Fibroblast of mammary gland (primary cell): Measurements from ENCODE around the gene GATAD2B.
A peak's percentile ranks its signal among the peaks of the same experiment; 100 is the strongest.

Source experiments
- DNase-seq: peaks from one replicate; pipeline ENCODE4 v3.0.0-alpha.2; 2010; ENCODE audit warnings: low read depth
- H3K4me3 ChIP-seq: 2 replicates; pipeline ENCODE4 v1.5.1; 2011; ENCODE audit warnings: low read depth, mild to moderate bottlenecking, low read length, moderate library complexity; ENCODE audit not compliant: control insufficient read depth
- CTCF ChIP-seq: conservative IDR thresholded peaks from 2 replicates; pipeline ENCODE4 v1.5.1; 2011; ENCODE audit warnings: low read depth, low read length, inconsistent platforms; ENCODE audit not compliant: control insufficient read depth, insufficient read depth

GATAD2B gene

GRCh38 chr1:153872934-153873333 lies 49.8 kb downstream of the GATAD2B start:
- H3K4me3 ChIP-seq = no peak overlapping the region

GRCh38 chr1:153872331-153872730 lies 50.4 kb downstream of the GATAD2B start:
- H3K4me3 ChIP-seq = no peak overlapping the region
- DNase-seq = no peak
- TF ChIP-seq CTCF = no peak

More at GRCh38 chr1:153872934-153873333, 49.8 kb downstream of the GATAD2B start:
- TF ChIP-seq CTCF = no peak
- no peak for DNase-seq

- H3K4me3 ChIP-seq = no peak overlapping the region
- DNase-seq = no peak
- TF ChIP-seq CTCF = no peak
These were observed 53.3 kb downstream of the GATAD2B start for GRCh38 chr1:153869486-153869885.

GRCh38 chr1:153866045-153866850 lies 56.5 kb downstream of the GATAD2B start:
- DNase-seq = peak; percentile 84
- no peak overlapping the region for H3K4me3 ChIP-seq
- no peak for TF ChIP-seq CTCF

- DNase-seq = no peak
- TF ChIP-seq CTCF = no peak
These were observed 62.5 kb downstream of the GATAD2B start for GRCh38 chr1:153860285-153860684.

GRCh38 chr1:153857505-153857904 lies 65.3 kb downstream of the GATAD2B start:
- DNase-seq = no peak
- no peak overlapping the region for H3K4me3 ChIP-seq
- TF ChIP-seq CTCF = no peak

More at GRCh38 chr1:153860285-153860684, 62.5 kb downstream of the GATAD2B start:
- no peak overlapping the region for H3K4me3 ChIP-seq
